Endothelial cell of umbilical vein (primary cell): ENCODE measurements around the gene WNT7B.

ENCODE experiments used
- POLR2A ChIP-seq: IDR thresholded peaks from 2 replicates; pipeline ENCODE4 v1.6.1; 2012; ENCODE audit warnings: low read depth, mild to moderate bottlenecking, control low read depth, low read length
- TF ChIP-seq, protein P1 (sequence below), 2 donors: IDR thresholded peaks; 1 replicate in 1 of 2; 2 replicates in 1 of 2; pipeline ENCODE4 v1.5.1; 2011; ENCODE audit warnings: low read length in 2 of 2, mild to moderate bottlenecking in 2 of 2, moderate library complexity in 2 of 2, control low read depth in 1 of 2, inconsistent platforms in 1 of 2, low read depth in 1 of 2; ENCODE audit not compliant: insufficient read depth in 1 of 2; ENCODE audit errors: extremely low read depth in 1 of 2

DNA sequence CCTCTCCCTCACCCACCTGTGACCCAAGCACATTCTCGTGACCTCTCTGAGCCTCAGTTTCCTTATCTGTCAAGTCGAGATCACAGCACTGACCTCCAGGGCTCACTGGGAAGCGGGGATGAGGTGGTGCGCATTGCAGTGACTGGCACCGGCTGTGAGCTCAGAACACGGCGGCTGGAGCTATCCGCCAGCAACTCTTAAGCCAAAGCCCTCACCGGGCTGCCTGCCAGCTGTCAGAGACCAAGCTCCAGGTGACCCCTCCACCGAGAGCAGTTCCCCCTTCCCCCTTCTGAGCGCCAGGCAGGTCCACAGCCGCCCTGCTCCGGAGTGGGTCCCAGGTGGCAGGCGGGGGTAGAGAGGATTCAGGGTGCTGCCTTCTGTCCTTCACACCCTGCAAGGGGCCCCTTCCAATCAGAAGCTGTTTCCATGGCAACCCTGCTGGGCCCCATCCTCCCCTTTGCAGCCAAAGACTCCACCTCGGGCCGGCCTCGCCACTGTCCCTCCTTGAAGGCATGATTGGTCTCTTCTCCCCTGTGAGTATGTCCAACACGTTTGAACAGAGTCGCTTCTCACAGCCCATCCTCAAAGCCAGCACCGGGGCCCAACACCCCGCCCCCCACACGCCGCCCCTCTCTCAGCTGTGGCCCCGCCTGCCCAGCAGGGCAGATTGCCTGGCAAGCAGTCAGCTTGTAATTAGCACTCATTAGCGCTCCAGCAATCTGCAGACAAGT, 98.7 kb downstream of the WNT7B start:
- TF ChIP-seq, protein P1, sequence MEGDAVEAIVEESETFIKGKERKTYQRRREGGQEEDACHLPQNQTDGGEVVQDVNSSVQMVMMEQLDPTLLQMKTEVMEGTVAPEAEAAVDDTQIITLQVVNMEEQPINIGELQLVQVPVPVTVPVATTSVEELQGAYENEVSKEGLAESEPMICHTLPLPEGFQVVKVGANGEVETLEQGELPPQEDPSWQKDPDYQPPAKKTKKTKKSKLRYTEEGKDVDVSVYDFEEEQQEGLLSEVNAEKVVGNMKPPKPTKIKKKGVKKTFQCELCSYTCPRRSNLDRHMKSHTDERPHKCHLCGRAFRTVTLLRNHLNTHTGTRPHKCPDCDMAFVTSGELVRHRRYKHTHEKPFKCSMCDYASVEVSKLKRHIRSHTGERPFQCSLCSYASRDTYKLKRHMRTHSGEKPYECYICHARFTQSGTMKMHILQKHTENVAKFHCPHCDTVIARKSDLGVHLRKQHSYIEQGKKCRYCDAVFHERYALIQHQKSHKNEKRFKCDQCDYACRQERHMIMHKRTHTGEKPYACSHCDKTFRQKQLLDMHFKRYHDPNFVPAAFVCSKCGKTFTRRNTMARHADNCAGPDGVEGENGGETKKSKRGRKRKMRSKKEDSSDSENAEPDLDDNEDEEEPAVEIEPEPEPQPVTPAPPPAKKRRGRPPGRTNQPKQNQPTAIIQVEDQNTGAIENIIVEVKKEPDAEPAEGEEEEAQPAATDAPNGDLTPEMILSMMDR (IDR thresholded peaks at IDR 0.05; ENCODE audit: extremely low read depth in 1 of 2, insufficient read depth in 1 of 2, low read depth in 1 of 2, low read length in 2 of 2) = no peak
- no peak for TF ChIP-seq POLR2A
